Putamen (tissue), 1 donor: ENCODE results near the gene MYMK.

Source experiments
- DNase-seq: peaks from one replicate; pipeline ENCODE4 v3.0.0-alpha.2; 2016; ENCODE audit warnings: low spot score

MYMK gene

DNA sequence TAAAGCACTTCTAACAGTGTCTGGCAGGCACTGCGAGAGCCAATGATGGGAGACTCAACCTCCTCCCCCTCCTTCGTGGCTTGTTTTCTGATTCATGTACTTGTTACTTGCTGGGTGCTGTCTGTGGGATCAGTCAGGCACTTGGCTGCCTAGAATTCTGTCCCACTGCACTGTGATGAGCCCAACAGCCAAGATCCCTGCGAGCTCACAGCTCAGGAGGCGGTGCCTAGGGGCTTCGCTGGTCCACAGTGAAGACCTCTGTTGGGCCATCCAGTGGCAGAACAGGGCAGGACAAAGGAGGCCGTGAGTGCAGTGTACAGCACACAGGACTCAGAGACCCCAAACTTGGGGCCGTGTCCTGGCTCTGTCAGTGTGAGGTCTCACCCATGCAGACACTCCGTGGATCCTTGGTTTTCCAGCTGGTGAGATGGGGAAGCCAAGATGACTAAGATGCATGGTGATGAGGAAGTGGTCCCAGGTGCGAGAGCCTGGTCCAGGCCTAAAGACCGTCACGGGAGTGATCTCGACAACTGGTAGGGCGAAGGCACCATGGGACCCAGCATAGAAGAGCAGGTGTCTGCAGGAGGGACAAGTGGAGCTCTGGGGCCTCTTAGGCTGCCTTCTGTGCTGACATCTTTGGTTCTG lies 19.5 kb downstream of the MYMK start:
- no peak for DNase-seq

DNA sequence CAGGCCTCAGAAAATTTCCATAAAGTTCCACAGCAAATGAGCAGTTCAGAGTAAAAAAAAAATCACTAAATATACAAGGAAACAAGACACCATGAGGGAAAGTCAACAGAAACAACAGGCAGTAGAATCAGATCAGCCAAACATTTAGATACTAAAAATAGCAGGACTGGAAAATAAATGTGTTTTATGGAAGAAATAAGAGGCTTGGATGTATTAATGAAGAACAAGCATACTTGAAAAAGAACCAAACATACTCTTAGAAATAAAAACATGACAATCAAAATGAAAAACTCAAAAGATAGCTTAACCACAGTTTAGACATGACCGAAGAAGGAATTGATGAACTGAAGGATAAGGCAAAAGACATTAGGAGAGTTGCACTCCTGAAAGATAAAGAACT lies 22.6 kb downstream of the MYMK start:
- DNase-seq, result no peak

DNA sequence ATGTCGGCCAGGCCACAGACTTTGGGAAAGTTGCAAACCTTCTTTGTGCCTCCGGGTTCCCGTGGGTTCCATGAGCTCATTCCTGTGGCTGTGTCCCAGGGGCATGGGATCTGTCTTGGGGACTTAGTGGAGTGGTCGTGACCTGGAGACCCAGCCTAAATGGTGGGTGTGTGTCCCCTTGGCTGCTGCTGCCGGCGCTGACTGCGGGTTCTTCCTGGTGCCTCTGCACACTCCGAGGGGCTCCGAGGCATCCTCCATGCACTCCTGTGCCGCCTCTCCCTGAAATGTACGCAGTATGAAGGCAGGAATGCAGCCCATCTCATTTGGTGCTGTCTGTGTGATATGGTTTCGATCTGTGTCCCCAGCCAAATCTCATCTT lies 24.9 kb downstream of the MYMK start:
- DNase-seq, result no peak

DNA sequence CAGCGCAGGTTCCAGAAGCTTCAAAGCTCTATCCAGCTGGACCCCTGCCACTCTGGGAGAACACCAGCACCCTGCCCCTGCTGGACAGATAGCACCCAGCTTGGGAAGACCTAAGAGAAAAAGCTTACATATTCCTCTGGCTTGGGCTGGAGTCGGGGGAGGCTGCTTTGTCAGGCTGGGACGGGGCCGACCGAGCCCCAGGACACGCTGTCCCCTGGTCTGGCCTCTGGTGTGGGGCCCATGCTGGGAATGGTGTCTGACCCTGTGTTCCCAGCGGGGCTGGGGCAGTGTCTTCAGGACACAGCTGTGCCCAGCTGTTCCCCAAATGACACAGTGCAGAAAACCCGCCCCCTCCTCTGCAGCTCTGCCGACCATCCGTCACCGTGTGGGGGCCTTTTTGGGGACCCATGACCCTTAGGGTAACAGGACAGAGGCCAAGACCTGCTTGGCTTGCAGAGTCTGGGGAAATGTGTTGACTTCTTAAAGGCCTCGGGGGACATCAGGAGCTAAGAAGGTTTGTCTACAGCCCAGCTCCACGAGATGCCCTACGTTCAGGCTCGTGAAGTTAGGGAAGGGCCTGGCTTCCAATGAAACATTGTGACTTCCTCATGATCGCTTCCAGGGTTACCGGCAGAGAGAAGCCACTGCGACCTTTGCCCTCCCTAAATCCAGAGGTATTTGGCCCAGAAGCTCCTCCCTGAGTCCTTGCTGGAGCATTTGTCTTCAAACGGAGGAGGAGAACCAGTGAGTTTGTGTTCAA lies 25.4 kb downstream of the MYMK start:
- no peak for DNase-seq

DNA sequence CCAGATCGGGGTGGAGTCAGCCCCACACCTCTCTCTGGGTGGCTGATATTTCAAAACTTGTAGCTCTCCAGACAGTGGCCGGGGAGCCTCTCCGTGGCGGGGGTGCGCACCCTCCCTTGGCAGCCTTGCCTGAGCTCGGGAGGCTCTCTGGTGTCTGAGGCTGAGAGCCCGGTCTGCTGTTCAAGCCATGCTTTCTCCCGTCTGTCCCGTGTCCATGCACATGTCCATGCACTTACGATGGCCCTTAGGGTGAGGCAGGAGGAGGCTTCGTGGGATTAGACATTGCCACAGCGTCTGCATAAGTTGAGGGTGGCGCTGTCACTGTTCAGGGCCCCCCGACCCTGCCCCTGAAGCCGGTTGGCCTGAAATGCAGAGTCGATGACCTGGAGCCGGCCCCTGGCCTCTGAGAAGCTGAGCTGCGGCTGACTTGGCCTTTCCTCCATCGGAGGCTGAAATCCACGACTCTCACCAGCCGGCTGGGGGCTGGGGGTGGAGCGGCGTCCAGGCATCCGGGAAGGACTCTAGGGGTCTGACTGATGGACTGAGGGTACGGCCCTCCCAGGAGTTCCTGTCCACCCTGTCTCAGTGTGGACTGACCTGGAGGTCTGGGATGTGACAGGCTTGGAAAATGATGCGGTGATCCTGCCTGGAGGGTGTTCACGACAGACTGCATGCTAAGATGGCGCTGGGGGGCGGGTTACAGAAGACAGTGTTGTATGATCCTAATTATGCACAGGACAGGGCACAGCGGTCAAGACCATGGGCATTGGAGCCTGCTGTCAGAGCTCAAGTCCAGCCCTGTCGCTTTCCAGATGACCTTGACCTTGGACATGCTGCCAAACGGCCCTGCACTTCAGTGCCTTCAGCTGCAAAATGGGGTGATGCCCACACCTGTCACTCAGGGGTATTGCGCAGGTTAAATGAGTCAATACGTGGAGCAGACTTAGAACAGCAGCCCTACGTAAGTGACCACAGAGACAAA lies 27.6 kb downstream of the MYMK start:
- no peak for DNase-seq

DNA sequence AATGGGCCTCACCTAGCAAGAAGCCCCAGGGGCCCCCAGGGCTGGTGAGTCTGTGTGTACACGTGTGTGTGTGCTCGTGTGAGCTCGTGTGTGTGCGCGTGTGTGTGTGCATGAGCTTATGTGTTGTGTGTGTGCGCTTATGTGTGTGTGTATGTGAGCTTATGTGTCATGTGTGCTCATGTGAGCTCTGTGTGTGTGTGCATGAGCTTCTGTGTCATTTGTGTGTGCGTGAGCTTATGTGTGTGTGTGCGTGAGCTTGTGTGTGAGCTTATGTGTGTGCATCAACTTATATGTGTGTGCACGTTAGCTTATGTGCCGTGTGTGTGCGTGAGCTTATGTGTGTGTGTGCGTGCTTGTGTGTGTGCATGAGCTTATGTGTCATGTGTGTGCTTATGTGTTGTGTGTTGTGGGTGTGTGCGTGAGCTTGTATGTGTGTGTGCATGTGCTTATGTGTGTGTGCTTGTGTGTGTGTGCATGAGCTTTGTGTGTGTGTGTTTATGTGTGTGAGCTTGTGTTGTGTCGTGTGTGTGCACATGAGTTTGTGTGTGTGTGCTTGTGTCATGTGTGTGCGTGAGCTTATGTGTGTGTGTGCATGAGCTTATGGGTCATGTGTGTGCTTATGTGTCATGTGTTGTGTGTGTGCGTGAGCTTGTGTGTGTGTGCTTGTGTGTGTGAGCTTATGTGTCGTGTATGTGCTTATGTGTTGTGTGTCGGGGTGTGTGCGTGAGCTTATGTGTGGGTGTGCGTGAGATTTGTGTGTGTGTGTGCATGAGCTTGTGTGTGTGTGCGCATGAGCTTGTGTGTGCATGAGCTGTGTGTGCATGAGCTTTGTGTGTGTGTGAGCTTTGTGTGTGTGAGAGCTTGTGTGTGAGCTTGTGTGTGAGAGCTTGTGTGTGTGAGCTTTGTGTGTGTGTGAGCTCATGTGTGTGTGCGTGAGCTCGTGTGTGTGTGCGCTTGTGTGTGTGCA lies 29.1 kb downstream of the MYMK start:
- no peak for DNase-seq

DNA sequence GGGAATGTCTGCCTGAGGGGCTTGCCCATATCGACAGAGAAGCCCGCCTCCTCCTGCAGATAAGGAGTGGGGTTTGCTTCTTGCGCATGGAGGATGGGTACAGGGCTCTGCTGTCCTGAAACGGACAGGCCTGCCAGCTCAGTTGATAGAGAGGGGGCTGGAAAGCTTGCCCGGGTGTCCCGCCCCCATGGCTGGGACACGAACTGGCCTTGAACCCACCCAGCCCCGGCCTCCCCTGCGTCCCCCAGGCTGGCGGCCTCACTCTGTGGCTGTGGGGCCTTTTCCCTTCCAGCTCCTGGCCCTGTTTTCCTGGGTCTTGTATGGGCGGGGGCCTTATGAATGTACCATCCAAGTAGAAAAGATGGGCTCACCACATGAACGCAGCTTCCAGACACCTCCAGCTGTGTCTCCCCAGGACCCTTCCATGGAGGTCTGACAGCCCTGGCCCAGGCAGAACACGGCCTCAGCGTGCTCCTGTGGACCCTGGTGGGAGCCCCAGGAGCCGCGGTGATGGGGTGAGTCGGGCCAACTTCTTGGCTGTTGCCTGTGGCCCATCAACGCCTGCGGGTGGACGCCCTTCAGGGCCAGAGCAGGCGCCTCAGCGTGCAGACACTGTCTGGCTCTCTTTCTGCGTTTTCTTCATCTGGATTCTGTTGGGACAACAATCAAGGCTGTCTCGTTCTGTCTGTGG lies 30.0 kb downstream of the MYMK start:
- no peak for DNase-seq

DNA sequence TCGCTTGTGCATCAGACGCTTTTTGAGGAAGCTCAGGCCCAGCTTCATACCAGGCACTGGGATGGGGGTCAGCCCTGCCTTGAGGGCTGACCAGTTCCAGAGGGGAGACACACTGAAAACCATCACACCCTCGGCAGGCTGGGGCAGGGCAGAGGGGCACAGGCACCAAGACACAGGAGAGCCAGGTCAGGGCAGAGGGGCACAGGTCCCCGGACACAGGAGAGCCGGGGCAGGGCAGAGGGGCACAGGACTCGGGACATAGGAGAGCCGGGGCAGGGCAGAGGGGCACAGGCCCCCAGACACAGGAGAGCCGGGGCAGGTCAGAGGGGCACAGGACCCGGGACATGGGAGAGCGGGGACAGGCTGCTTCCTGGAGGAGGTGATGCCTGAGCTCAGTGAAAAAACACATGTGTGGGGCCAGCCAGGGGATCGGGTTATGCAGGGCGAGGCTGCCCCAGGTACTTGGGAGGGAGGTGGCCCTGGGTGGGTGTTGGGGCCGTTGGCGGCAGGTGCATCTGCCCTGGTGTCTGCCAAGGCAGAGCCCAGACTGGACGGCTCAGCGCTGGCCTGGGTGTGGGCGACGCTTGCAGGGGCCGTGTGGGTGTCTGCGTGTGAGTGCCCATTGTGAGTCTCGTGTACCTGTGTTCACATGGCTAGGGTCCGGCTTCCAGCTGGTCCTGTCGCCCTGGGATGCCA lies 30.8 kb downstream of the MYMK start:
- no peak for DNase-seq

DNA sequence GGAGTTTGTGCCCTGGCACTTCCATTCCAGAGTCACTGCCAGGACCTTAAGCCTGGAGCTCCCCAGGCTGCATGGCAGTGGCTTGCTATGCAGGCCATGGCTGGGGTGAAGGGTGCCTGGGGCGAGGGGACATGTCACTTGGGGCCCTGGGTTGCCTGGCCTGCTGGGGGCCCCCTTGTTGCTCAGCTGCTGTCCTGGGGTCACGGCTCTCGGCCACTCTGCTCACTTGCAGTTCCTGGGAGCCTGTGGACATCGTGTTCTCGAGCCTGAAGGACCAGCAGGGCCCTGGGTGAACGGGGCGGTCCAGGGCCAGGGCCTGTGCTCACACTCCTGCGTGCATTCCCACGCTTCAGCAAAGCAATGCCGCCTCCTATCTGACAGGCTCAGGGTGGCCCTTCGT lies 31.3 kb downstream of the MYMK start:
- no peak for DNase-seq

DNA sequence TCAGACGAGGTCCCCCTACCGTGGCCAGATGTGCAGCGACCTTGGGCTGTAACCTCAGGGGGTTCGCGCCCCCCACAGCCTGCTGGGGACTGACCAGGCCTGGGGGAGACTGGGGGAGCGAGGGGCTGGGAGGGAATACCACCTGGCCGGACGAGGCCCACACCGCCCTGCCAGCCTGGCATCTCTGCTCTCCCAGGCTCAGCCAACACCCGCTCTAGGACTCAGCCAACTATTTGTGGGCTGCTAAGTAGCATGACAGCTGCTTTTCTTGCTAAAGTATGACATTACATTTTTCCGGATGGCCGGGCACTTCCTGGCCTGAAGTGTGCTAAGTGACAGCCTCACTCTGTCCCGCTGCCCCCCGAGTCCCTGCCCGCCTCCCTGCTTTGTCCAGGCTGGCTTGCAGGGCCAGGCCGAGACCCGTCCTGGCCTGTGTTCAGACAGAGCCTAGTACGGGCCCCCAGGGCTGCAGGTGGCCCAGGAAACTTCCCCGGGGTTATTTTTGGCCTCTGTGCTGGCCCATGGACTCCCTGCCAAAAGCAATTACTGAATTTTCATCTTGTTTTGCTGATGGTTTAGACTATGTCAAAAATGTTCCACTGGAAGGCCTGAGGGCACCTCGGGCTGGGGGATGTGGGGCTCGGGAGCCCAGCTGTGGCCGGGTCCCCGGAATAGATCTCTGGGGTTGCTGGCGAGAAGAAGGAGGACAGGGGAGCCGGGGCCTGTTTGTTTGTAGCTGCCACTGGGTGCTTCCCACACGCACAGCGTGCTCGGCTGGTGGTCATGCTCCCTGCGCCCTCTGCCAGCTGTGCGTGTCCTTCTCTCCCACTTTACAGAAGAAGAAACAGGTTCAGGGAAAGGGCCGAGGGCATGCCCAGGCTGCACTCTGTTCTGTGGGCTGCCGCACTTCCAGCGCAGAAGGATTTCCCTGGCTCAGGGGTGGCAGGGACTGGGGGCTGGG lies 32.4 kb downstream of the MYMK start:
- no peak for DNase-seq

DNA sequence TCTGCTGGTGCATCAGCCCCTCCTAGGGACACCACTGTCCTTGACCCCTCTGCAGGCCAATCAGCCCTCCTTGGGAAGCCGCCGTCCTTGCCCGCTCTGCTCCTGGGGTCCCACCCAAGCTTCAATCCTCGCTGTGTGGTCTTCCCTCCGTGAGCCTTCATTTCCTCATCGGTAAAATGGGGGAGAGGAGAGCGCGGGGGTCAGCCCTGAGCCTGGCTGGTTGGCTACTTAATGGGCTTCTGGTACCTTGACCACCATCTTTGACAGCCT lies 33.2 kb downstream of the MYMK start:
- DNase-seq, result no peak

DNA sequence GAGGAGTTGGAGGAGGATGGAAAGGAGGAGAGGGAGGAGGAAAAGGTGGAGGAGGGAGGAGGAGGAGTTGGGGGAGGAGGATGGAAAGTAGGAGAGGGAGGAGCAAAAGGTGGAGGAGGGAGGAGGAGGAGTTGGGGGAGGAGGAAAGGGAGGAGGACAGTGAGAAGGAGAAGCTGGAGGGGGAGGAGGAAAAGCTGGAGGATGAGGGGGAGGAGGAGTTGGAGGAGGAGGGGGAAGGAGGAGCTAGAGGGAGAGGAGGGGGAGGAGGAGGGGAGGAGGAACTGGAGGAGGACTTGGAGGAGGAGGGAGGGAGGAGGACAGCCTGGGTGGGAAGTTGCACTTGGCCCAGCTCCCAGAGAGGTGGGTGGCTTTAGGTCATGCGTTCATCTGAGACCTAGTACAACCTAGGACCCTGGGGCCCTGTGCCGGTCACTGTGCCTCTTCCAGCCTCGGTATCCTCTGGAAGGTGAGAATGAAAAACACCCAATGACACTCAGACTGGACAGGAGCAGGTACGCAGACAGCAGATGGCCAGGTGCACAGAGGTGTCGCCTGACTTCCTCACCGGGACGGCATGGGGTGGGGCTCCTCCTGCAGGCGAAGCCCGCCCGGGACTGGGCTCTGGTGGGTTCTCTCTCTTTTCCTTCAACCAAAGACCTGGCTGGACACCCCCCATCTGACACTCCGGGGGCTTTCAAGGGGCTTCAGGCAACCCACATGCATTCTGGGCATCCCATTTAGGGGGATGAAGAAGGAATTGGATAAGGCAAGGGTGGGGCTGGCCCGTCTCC lies 33.7 kb downstream of the MYMK start:
- DNase-seq, result no peak

DNA sequence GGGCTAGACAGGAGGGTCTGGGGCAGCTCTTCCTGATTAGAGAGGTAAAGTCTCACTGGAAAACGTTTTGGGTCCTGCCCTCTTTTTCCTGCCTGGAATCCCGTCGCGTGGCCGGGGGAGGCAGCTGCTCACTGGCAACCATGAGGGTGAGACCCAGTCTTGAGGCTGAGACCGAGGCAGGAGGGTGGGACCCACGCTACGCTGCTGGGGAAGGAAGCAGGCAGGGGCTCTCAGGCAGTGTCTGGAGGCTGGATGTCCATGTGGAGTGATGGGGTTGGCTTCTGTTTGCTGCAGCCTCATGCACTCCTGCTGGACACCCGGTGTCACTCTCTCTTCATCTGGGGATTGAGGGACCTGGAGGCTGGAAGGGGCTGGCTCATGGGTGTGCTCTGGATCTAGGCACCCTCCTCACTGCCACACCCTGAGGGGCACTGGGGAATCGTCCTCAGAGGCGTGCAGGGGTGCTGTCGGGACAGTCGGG lies 34.5 kb downstream of the MYMK start:
- no peak for DNase-seq

DNA sequence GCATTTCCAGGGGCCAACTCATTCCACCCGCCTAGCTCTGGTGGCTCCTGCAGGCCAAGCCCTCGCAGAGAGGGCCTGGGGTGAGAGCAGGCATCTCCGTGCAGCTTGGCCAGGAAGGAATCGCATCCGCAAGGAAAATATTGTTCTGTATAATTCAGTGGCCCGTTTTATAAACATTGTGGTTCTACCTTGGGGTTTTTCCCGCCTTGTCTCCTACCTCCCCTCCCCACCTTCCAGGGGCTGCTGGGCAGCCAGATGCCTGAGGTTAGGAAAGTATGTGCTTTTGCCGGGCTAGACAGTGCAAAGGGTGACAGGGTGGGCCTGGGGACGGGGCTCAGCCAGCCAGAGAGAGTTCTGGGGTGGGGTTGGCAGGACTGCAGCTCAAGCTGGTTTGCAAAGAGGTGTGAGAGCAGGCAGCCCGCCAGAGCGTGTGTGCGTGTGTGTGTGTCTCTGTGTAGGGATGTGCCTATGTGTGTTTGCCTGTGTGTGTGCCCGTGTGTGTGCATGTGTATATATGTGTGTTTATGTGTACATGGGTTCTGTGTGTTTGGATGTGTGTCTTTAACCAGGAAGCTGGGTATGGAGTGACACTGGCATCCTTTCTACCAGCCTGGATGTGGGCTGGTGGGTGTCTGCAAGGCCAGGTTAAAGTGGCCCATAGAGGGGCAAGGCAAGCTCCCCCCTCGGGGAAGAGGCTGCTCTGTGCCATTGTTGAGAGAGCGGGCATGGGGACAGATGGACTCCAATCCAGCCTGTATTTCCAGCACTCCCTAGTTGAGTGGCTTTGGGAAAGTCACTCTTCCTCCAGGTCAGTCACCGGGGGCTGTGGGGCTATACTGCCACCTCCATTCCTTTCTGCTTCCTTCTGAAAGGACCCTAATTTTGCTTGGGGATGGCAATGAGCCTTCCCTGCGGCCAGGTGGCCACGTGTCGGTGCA lies 35.2 kb downstream of the MYMK start:
- DNase-seq, result no peak

DNA sequence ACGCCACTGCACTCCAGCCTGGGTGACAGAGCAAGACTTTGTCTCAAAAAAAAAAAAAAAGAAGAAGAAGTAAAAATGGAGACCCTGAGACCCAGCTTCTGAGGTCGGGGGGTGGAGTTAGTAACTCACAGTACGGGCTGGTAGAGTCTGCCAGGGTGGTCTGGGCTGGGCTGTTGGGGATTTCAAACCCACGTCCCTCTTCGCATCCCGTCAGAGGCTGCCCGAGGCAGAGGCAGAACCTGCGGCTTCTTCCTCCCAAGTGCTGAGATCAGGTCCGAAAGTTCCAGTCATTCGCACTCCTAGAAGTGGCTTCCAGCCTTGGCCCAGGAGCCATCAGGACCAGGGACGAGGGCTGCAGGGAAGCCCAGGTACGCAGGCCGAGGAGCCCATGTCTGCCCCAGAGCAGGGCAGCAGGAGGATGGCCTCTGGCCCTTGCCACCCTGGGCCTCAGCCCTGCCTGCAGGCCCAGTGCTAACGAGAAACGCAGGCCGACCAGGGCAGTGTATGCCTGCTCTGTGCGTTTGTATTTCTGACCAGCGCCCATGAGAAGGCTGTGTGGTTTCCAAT lies 36.0 kb downstream of the MYMK start:
- DNase-seq, result no peak

DNA sequence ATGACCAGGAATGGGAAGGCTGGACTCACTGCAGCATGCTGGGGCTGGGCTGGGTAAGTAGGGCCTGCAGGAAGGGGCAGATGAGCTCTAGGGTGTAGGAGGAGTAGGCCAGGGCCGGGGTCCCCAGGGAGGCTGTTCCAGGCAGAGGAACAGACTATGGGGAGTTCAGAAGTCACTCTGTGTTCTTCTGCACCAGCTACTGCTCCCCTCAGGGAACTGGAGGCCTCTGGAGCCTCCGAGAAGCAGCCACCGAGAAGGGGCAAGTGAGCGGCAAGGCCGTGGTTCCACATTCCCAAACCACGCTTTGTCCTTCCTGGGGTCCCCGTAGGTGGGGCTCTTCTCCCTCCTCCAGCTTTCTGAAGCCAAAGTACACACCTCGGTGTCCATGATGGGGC lies 37.4 kb downstream of the MYMK start:
- no peak for DNase-seq
